Progenitor cell of endocrine pancreas (in vitro differentiated cells): ENCODE data around the gene SLC25A15. TPM values are rescaled to one million over a fixed set of nuclear protein-coding genes. Genes with fewer than 3 reads are reported as not detected.

Experiments
- DNase-seq: peaks from one replicate; pipeline ENCODE4 v3.0.0; 2021; ENCODE audit warnings: low spot score; ENCODE audit not compliant: unreplicated experiment
- H3K27ac Mint-ChIP-seq: 2 replicates; pipeline ENCODE4 v1.8.0; 2021; ENCODE audit warnings: mild to moderate bottlenecking, moderate library complexity, mixed read lengths
- H3K27me3 Mint-ChIP-seq: 2 replicates; pipeline ENCODE4 v1.8.0; 2021; ENCODE audit warnings: mixed read lengths
- H3K36me3 Mint-ChIP-seq: 2 replicates; pipeline ENCODE4 v1.8.0; 2022; ENCODE audit warnings: mixed read lengths; ENCODE audit not compliant: insufficient read depth
- H3K4me1 Mint-ChIP-seq: 2 replicates; pipeline ENCODE4 v1.8.0; 2021; ENCODE audit warnings: low read depth, mixed read lengths
- H3K4me3 Mint-ChIP-seq: 2 replicates; pipeline ENCODE4 v1.8.0; 2021; ENCODE audit warnings: low read depth, mild to moderate bottlenecking, moderate library complexity, mixed read lengths
- H3K9me3 Mint-ChIP-seq: 2 replicates; pipeline ENCODE4 v1.8.0; 2021; ENCODE audit warnings: low read depth, mixed read lengths
- total RNA-seq: library from RNA; stranded (reverse); gene quantifications from 2 replicates; pipeline ENCODE4 v1.2.1, GENCODE V29; 2021
- TF ChIP-seq, protein P1 (sequence below): fragments of 200-600 bp; sonication (generic); IDR thresholded peaks from one replicate; pipeline ENCODE4 v1.5.0; 2021; ENCODE audit warnings: antibody characterized with exemption, mild to moderate bottlenecking; ENCODE audit not compliant: unreplicated experiment

The SLC25A15 gene
- total RNA-seq, 1 donor from 2014 or later, result 16.3 TPM

DNA sequence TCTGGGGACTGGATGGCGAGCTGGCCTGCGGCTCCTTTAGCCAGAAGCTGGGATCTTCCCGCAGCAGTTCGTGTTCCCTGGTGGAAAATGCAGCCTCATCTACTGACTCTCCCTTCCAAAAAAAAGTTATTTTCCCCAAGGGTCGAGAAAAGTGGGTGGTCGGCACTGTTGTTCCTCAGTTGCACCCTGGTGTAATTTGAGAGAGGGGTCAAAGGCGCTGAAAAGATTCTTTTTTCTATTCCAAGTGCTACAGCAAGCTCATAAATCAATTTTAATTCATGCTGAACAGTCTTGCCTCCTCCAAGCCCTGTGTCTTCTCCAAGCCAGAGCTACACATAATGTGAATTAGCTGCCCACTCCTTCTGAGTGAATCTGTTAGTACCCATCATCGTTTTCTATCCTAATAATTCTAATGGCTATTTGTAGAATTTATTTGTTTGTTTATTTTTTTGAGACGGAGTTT is 774 bp downstream of the SLC25A15 start:
- TF ChIP-seq, protein P1, sequence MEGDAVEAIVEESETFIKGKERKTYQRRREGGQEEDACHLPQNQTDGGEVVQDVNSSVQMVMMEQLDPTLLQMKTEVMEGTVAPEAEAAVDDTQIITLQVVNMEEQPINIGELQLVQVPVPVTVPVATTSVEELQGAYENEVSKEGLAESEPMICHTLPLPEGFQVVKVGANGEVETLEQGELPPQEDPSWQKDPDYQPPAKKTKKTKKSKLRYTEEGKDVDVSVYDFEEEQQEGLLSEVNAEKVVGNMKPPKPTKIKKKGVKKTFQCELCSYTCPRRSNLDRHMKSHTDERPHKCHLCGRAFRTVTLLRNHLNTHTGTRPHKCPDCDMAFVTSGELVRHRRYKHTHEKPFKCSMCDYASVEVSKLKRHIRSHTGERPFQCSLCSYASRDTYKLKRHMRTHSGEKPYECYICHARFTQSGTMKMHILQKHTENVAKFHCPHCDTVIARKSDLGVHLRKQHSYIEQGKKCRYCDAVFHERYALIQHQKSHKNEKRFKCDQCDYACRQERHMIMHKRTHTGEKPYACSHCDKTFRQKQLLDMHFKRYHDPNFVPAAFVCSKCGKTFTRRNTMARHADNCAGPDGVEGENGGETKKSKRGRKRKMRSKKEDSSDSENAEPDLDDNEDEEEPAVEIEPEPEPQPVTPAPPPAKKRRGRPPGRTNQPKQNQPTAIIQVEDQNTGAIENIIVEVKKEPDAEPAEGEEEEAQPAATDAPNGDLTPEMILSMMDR, result no peak
- peaks cover 2% of the 10 kb centered on the region for H3K36me3 Mint-ChIP-seq
- no peak for DNase-seq
- peak overlapping the region; percentile 82 for H3K4me3 Mint-ChIP-seq
- peaks cover 8% of the 10 kb centered on the region for H3K4me1 Mint-ChIP-seq
- peak overlapping the region; percentile 95 for H3K27ac Mint-ChIP-seq
- no peaks in the 10 kb centered on the region for H3K9me3 Mint-ChIP-seq
- H3K27me3 Mint-ChIP-seq, result no peaks in the 10 kb centered on the region

DNA sequence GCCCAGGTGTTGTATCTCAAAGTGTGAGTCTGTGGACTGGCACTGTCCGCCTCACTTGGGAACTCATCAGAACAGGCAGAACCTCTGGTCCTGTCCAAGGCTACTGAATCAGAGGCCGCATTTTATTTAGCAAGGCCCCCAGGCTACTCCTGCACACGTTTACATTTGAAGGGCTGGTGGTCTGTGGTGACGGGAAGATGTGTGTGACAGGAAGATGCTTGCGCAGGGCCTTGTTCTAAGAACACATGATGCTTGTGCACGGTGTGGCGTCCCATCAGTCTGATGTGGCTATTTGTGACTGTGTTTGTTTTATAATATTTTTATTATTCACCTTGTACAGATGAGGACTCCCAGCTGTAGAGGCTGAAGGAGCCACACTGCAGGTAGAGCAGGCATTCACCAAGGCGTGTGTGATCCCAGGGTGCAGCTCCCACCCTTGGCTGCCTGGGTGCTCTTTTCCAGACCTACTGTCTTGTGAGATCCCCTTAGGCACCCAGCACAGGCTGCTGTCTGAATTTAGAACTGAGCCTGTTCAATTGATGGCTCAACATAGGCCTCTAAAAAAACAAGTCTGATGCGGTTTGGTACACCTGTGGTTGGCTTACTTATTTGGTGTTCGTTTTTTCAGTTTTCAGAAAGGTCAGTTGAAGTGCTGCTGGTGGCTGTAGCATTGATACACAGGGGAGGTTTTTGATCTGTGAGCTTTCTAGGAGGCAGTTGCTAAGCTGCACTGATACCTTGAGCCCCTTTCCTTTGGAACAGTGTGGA is 3.1 kb downstream of the SLC25A15 start:
- Mint-ChIP-seq H3K36me3 (peaks cover 7% of the 10 kb centered on the region), H3K27ac (no peak overlapping the region), H3K4me3 (no peak overlapping the region), H3K4me1 (peaks cover 9% of the 10 kb centered on the region), H3K9me3 (no peaks in the 10 kb centered on the region), H3K27me3 (no peaks in the 10 kb centered on the region)
- no peak for DNase-seq
- TF ChIP-seq, protein P1, result no peak

DNA sequence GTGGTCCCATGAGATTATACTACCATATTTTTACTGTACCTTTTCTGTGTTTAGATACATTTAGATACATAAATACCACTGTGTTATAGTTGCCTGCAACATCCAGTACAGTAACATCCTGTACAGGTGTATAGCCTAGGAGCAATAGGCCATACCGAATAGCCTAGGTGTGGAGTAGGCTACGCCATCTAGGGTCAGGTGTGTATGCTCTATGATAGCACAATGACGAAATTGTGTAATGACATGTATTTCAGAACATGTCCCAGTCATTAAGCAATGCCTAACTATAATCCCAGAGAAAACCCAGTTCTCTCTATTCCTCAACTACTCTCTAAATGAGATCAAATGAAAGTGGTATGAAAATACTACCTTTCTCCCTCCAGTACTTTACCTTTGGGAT is 3.9 kb downstream of the SLC25A15 start:
- peaks cover 9% of the 10 kb centered on the region for H3K4me1 Mint-ChIP-seq
- no peak overlapping the region for H3K4me3 Mint-ChIP-seq

DNA sequence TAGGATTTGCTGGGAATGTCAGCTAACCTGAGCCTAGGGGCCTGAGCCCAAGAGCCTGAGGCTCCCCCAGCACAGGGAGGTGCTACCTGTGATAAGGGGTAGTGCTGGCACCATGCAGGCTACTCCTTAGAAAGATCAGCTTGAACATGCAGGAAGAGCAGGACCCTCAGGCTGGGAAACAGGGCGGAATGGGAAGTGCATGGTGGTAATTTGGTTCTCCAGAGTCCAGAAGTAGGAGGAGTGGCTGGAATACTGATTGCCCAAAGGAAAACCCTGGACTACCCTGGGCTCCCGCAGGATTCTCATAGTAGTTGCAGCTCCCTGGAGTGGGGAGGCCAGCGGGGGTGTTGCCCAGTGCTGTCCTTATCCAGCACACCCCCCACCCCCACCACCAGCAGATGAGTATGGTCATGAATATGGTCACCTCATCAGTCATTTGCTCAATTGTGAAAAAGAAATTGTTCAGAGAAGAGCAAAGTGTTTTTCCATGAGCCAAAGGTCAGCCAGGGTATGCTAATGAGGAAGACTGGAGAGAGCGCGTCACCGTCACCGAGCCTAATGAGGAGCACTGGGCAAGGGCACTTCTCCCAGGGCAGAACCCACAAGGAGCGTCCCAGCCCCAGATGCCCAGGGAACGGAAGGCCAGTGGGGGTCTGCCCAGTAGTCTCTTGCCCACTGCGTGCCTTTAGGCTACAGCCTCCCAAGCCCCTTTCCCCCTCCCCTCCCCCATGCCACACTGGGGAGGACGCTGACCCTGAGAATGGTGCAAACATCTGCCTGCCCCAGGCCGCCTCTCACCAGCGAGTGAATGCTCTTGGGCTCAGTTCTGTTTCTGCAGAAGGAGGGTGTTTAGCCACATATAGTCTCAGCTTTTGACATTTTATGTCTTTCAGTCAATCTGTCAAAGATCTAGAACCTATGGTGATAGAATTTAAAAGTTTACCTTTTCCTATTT is 5.3 kb downstream of the SLC25A15 start:
- H3K4me3 Mint-ChIP-seq, result no peak overlapping the region

More for the DNA sequence above, 3.9 kb downstream of the SLC25A15 start:
- no peak for DNase-seq
- H3K27ac Mint-ChIP-seq, result no peak overlapping the region
- TF ChIP-seq, protein P1, result no peak
- H3K36me3 Mint-ChIP-seq, result peaks cover 7% of the 10 kb centered on the region
- no peaks in the 10 kb centered on the region for H3K27me3 Mint-ChIP-seq
- no peaks in the 10 kb centered on the region for H3K9me3 Mint-ChIP-seq

More for the DNA sequence above, 5.3 kb downstream of the SLC25A15 start:
- Mint-ChIP-seq H3K4me1 (peaks cover 9% of the 10 kb centered on the region), H3K27ac (no peak overlapping the region), H3K9me3 (no peaks in the 10 kb centered on the region), H3K36me3 (peaks cover 10% of the 10 kb centered on the region), H3K27me3 (no peaks in the 10 kb centered on the region)
- DNase-seq, result no peak
- TF ChIP-seq, protein P1, result no peak
